Measurements from ENCODE around the gene CNTN4. TPM values are rescaled to one million over a fixed set of nuclear protein-coding genes. Genes with fewer than 3 reads are reported as not detected.
A peak's percentile ranks its signal among the peaks of the same experiment; 100 is the strongest.

Gene CNTN4
- total and polyA plus RNA-seq, 4 donors, result 15.8 to 228 (median 41.2) TPM

- peaks cover 0 to 3% of the 10 kb centered on the region in 2 donors for H3K4me1 ChIP-seq (ENCODE audit: control insufficient read depth in 1 of 2, insufficient read depth in 2 of 2, low read length in 2 of 2)
- H3K4me3 ChIP-seq (ENCODE audit: low read length in 2 of 2), result no peak overlapping the region
- H3K36me3 ChIP-seq (ENCODE audit: control insufficient read depth in 1 of 2, insufficient read depth in 2 of 2, low read length in 1 of 2), result peaks cover 0 to 2% of the 10 kb centered on the region in 2 donors
- no peak overlapping the region for H3K27ac ChIP-seq (ENCODE audit: low read depth in 1 of 2, low read length in 2 of 2)
- 27% methylated on average over 1 of the region's 1 CpG for WGBS, 2 donors
- DNase-seq (peak in 1 of 2 donors; percentile 55), ATAC-seq (ENCODE audit: low FRiP score) (no peak)
- intact Hi-C loops (cut with DNase I), result no loop called here
- H3K27me3 ChIP-seq (ENCODE audit: control insufficient read depth in 1 of 2, insufficient read depth in 2 of 2, low read length in 1 of 2), result no peaks in the 10 kb centered on the region
- no peaks in the 10 kb centered on the region for H3K9me3 ChIP-seq (ENCODE audit: control insufficient read depth, low read length)
These were observed 753.2 kb downstream of the CNTN4 start for GRCh38 chr3:2851835-2852234.

- Histone ChIP-seq H3K36me3 (ENCODE audit: control insufficient read depth in 1 of 2, insufficient read depth in 2 of 2, low read length in 1 of 2) (peaks cover 0 to 2% of the 10 kb centered on the region in 2 donors), H3K4me1 (ENCODE audit: control insufficient read depth in 1 of 2, insufficient read depth in 2 of 2, low read length in 2 of 2) (peaks cover 0 to 2% of the 10 kb centered on the region in 2 donors), H3K27ac (ENCODE audit: low read depth in 1 of 2, low read length in 2 of 2) (no peak overlapping the region), H3K27me3 (ENCODE audit: control insufficient read depth in 1 of 2, insufficient read depth in 2 of 2, low read length in 1 of 2) (no peaks in the 10 kb centered on the region), H3K4me3 (ENCODE audit: low read length in 2 of 2) (no peak overlapping the region), H3K9me3 (ENCODE audit: control insufficient read depth, low read length) (no peaks in the 10 kb centered on the region)
- intact Hi-C loops (cut with DNase I), result no loop called here
- ATAC-seq (ENCODE audit: low FRiP score) (no peak), DNase-seq (no peak)
- whole genome bisulfite sequencing, 2 donors, result 77 to 78% methylated on average over 5 of the region's 5 CpGs
These were observed 755.0 kb downstream of the CNTN4 start for GRCh38 chr3:2853651-2854050.

- no peaks in the 10 kb centered on the region for H3K4me1 ChIP-seq (ENCODE audit: control insufficient read depth in 1 of 2, insufficient read depth in 2 of 2, low read length in 2 of 2)
- no peaks in the 10 kb centered on the region for H3K36me3 ChIP-seq (ENCODE audit: control insufficient read depth in 1 of 2, insufficient read depth in 2 of 2, low read length in 1 of 2)
- no peak for DNase-seq
- H3K9me3 ChIP-seq (ENCODE audit: control insufficient read depth, low read length), result no peaks in the 10 kb centered on the region
- H3K4me3 ChIP-seq (ENCODE audit: low read length in 2 of 2), result no peak overlapping the region
- intact Hi-C loops (cut with DNase I), result no loop called here
- ATAC-seq (ENCODE audit: low FRiP score), result no peak
- no peak overlapping the region for H3K27ac ChIP-seq (ENCODE audit: low read depth in 1 of 2, low read length in 2 of 2)
- 73 to 74% methylated on average over 12 of the region's 12 CpGs for WGBS, 2 donors
- H3K27me3 ChIP-seq (ENCODE audit: control insufficient read depth in 1 of 2, insufficient read depth in 2 of 2, low read length in 1 of 2), result no peaks in the 10 kb centered on the region
These were observed 757.8 kb downstream of the CNTN4 start for GRCh38 chr3:2856138-2857133.

- 98 to 99% methylated on average over 2 of the region's 2 CpGs for WGBS, 2 donors
- DNase-seq (no peak), ATAC-seq (ENCODE audit: low FRiP score) (no peak)
- no peaks in the 10 kb centered on the region for H3K36me3 ChIP-seq (ENCODE audit: control insufficient read depth in 1 of 2, insufficient read depth in 2 of 2, low read length in 1 of 2)
- H3K4me1 ChIP-seq (ENCODE audit: control insufficient read depth in 1 of 2, insufficient read depth in 2 of 2, low read length in 2 of 2), result peaks cover 0 to 3% of the 10 kb centered on the region in 2 donors
- H3K27me3 ChIP-seq (ENCODE audit: control insufficient read depth in 1 of 2, insufficient read depth in 2 of 2, low read length in 1 of 2), result no peaks in the 10 kb centered on the region
- intact Hi-C loops (cut with DNase I), result no loop called here
- no peak overlapping the region for H3K4me3 ChIP-seq (ENCODE audit: low read length in 2 of 2)
- no peak overlapping the region for H3K27ac ChIP-seq (ENCODE audit: low read depth in 1 of 2, low read length in 2 of 2)
- H3K9me3 ChIP-seq (ENCODE audit: control insufficient read depth, low read length), result no peaks in the 10 kb centered on the region
These were observed 762.0 kb downstream of the CNTN4 start for GRCh38 chr3:2860626-2861025.

GRCh38 chr3:2861120-2861519 lies 762.5 kb downstream of the CNTN4 start:
- intact Hi-C loops (cut with DNase I), result no loop called here
- H3K9me3 ChIP-seq (ENCODE audit: control insufficient read depth, low read length), result no peaks in the 10 kb centered on the region

GRCh38 chr3:2861920-2862319 lies 763.3 kb downstream of the CNTN4 start:
- H3K27me3 ChIP-seq (ENCODE audit: control insufficient read depth in 1 of 2, insufficient read depth in 2 of 2, low read length in 1 of 2), result no peaks in the 10 kb centered on the region
- no peaks in the 10 kb centered on the region for H3K36me3 ChIP-seq (ENCODE audit: control insufficient read depth in 1 of 2, insufficient read depth in 2 of 2, low read length in 1 of 2)
- no peak overlapping the region for H3K27ac ChIP-seq (ENCODE audit: low read depth in 1 of 2, low read length in 2 of 2)
- 92% methylated on average over 1 of the region's 1 CpG for WGBS, 2 donors
- H3K4me3 ChIP-seq (ENCODE audit: low read length in 2 of 2), result no peak overlapping the region
- intact Hi-C loops (cut with DNase I), result no loop called here
- ATAC-seq (ENCODE audit: low FRiP score) (no peak), DNase-seq (no peak)
- no peaks in the 10 kb centered on the region for H3K9me3 ChIP-seq (ENCODE audit: control insufficient read depth, low read length)
- peaks cover 0 to 3% of the 10 kb centered on the region in 2 donors for H3K4me1 ChIP-seq (ENCODE audit: control insufficient read depth in 1 of 2, insufficient read depth in 2 of 2, low read length in 2 of 2)

More at GRCh38 chr3:2861120-2861519, 762.5 kb downstream of the CNTN4 start:
- peaks cover 0 to 3% of the 10 kb centered on the region in 2 donors for H3K4me1 ChIP-seq (ENCODE audit: control insufficient read depth in 1 of 2, insufficient read depth in 2 of 2, low read length in 2 of 2)
- no peak overlapping the region for H3K27ac ChIP-seq (ENCODE audit: low read depth in 1 of 2, low read length in 2 of 2)
- H3K36me3 ChIP-seq (ENCODE audit: control insufficient read depth in 1 of 2, insufficient read depth in 2 of 2, low read length in 1 of 2), result no peaks in the 10 kb centered on the region
- ATAC-seq (ENCODE audit: low FRiP score), result no peak
- H3K4me3 ChIP-seq (ENCODE audit: low read length in 2 of 2), result no peak overlapping the region
- 95 to 100% methylated on average over 1 of the region's 1 CpG for WGBS, 2 donors
- no peak for DNase-seq
- H3K27me3 ChIP-seq (ENCODE audit: control insufficient read depth in 1 of 2, insufficient read depth in 2 of 2, low read length in 1 of 2), result no peaks in the 10 kb centered on the region

- H3K36me3 ChIP-seq (ENCODE audit: control insufficient read depth in 1 of 2, insufficient read depth in 2 of 2, low read length in 1 of 2), result no peaks in the 10 kb centered on the region
- no peak for ATAC-seq (ENCODE audit: low FRiP score)
- intact Hi-C loops (cut with DNase I), result no loop called here
These were observed 763.7 kb downstream of the CNTN4 start for GRCh38 chr3:2862366-2862765.

GRCh38 chr3:2863127-2863526 lies 764.5 kb downstream of the CNTN4 start:
- peaks cover 0 to 3% of the 10 kb centered on the region in 2 donors for H3K4me1 ChIP-seq (ENCODE audit: control insufficient read depth in 1 of 2, insufficient read depth in 2 of 2, low read length in 2 of 2)
- H3K36me3 ChIP-seq (ENCODE audit: control insufficient read depth in 1 of 2, insufficient read depth in 2 of 2, low read length in 1 of 2), result no peaks in the 10 kb centered on the region
- no peaks in the 10 kb centered on the region for H3K27me3 ChIP-seq (ENCODE audit: control insufficient read depth in 1 of 2, insufficient read depth in 2 of 2, low read length in 1 of 2)
- no peak overlapping the region for H3K4me3 ChIP-seq (ENCODE audit: low read length in 2 of 2)
- ATAC-seq (ENCODE audit: low FRiP score), result no peak
- DNase-seq, result no peak
- 72 to 75% methylated on average over 2 of the region's 2 CpGs for WGBS, 2 donors
- intact Hi-C loops (cut with DNase I), result no loop called here
- no peak overlapping the region for H3K27ac ChIP-seq (ENCODE audit: low read depth in 1 of 2, low read length in 2 of 2)
- H3K9me3 ChIP-seq (ENCODE audit: control insufficient read depth, low read length), result no peaks in the 10 kb centered on the region

More at GRCh38 chr3:2862366-2862765, 763.7 kb downstream of the CNTN4 start:
- Histone ChIP-seq H3K27ac (ENCODE audit: low read depth in 1 of 2, low read length in 2 of 2) (no peak overlapping the region), H3K4me1 (ENCODE audit: control insufficient read depth in 1 of 2, insufficient read depth in 2 of 2, low read length in 2 of 2) (peaks cover 0 to 3% of the 10 kb centered on the region in 2 donors), H3K9me3 (ENCODE audit: control insufficient read depth, low read length) (no peaks in the 10 kb centered on the region), H3K27me3 (ENCODE audit: control insufficient read depth in 1 of 2, insufficient read depth in 2 of 2, low read length in 1 of 2) (no peaks in the 10 kb centered on the region), H3K4me3 (ENCODE audit: low read length in 2 of 2) (no peak overlapping the region)
- 47 to 65% methylated on average over 1 of the region's 1 CpG for WGBS, 2 donors
- DNase-seq, result no peak

- DNase-seq, result no peak
- no peak overlapping the region for H3K27ac ChIP-seq (ENCODE audit: low read depth in 1 of 2, low read length in 2 of 2)
- ATAC-seq (ENCODE audit: low FRiP score), result no peak
- H3K4me3 ChIP-seq (ENCODE audit: low read length in 2 of 2), result no peak overlapping the region
- H3K27me3 ChIP-seq (ENCODE audit: control insufficient read depth in 1 of 2, insufficient read depth in 2 of 2, low read length in 1 of 2), result no peaks in the 10 kb centered on the region
- 64 to 69% methylated on average over 1 of the region's 1 CpG for WGBS, 2 donors
- no peaks in the 10 kb centered on the region for H3K9me3 ChIP-seq (ENCODE audit: control insufficient read depth, low read length)
- no peaks in the 10 kb centered on the region for H3K36me3 ChIP-seq (ENCODE audit: control insufficient read depth in 1 of 2, insufficient read depth in 2 of 2, low read length in 1 of 2)
- intact Hi-C loops (cut with DNase I), result no loop called here
- peaks cover 2 to 3% of the 10 kb centered on the region in 2 donors for H3K4me1 ChIP-seq (ENCODE audit: control insufficient read depth in 1 of 2, insufficient read depth in 2 of 2, low read length in 2 of 2)
These were observed 771.2 kb downstream of the CNTN4 start for GRCh38 chr3:2869905-2870304.

Measured in aorta (tissue), 5 donors.